D721Med (cell line): ENCODE measurements around the gene BMPR1B.

ENCODE experiments used
- DNase-seq: peaks from one replicate; pipeline ENCODE4 v3.0.0; 2011; ENCODE audit warnings: low spot score; ENCODE audit not compliant: insufficient read length
- FAIRE-seq: peaks from 2 replicates; lab custom pipeline; 2011; peaks lifted over from hg19 to GRCh38; lab: Jason Lieb, UNC
- CTCF ChIP-seq: IDR thresholded peaks from 2 replicates; pipeline ENCODE4 v1.5.1; 2012; ENCODE audit warnings: mild to moderate bottlenecking, control low read depth; ENCODE audit not compliant: insufficient read depth; ENCODE audit errors: missing control alignments

BMPR1B gene

GRCh38 chr4:94806376-94806775 lies 48.6 kb downstream of the BMPR1B start:
- FAIRE-seq = no peak
- TF ChIP-seq CTCF = no peak
- no peak for DNase-seq

DNA sequence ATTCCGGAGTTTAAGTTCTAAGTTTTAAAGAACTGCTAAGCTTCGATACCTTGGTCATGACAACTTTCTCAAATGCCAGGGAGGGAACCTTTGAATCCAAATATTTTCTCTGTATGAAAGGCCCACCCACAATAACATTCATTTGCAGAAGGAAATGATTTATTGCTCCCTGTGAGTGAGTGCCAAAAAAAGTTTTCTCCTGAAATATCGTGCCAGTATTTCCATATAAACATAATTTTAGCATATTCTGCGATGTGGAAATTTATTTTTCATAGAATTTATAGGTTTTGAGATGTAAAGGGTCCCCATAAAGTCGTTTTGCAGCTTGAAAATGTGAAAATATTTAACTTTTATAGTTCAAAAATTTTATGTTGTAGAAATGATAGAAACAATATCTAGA lies 53.9 kb downstream of the BMPR1B start:
- TF ChIP-seq CTCF = no peak
- no peak for FAIRE-seq

DNA sequence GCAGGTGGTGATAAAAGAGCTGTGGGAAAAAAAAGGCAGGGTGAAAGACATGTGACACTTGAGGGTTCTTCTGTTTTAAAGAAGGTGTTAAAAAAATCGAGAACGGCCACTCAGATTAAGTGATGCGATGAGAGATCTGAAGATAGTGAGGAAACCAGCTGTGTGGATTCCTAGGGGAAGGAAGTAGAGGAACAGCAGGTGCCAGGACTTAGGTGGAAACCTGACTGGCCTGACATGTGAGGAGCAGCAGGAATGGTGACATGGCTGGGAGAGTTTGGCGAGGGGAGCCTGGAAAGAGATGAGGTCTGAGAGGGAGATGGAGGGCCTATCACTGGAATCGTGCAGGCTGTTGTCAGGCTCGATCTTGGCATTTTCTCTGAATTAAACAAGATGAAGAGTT lies 55.5 kb downstream of the BMPR1B start:
- DNase-seq (no peak), FAIRE-seq (no peak)
- no peak for TF ChIP-seq CTCF

More for the DNA sequence above, 53.9 kb downstream of the BMPR1B start:
- DNase-seq = no peak

DNA sequence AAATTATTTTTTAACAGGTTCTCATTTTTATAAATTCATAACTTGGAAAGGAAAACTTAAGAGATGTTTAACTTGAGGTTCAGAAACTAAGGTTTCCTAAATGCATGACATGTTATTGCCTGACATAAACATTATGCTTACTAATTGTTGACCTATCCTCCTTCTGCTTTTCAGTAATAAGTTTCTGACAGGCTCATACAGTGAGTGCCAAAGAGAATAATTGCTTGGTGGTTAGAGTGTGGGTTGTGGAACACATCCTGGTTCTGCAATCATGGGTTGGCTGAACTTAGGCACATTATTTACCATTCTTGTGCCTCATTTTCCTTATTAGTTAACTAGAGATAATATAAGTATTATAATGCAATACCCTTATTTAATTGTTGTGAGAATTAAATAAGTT lies 56.5 kb downstream of the BMPR1B start:
- DNase-seq (no peak), FAIRE-seq (no peak)
- TF ChIP-seq CTCF = no peak

DNA sequence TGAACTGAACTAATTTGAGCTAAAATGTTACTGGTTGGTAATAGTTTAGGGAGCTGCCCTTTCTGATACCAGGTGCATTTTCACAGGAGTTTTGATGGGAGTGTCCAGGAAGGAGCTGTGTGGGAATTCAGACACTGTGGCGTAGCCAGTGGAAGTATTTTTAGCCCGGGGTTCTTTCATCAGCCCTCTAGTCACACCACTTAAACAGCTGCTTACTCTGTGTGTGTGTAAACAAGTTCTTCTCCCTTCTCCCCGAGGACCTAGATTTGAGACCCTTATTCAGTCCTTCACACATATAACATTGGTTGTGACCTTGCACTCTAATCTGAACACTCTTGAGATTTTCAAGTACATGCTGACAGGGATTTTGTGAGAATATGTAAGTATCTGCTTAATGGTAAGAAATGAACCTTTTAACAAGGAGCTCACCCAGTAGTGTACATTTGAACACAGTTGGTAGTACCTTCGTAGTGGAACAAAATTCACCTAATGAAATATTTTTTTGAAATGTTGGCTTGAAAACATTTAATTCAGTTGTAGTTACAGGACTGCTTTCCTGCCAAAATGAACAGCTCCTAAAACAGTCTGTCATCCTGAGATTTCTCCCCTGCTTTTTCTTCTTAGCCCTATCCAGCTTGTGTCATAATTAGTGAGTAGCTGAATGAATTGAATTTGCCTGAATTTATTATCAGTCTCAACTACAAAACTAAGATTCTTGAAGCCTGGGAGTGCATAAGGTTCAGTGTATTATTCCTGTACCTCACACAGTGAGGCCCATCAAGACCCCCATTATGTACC lies 61.8 kb downstream of the BMPR1B start:
- FAIRE-seq (peak; percentile 25), DNase-seq (no peak)
- no peak for TF ChIP-seq CTCF

- TF ChIP-seq CTCF = no peak
- no peak for FAIRE-seq
- no peak for DNase-seq
Measured at GRCh38 chr4:94826206-94826605, 68.5 kb downstream of the BMPR1B start.

- TF ChIP-seq CTCF = no peak
- DNase-seq = no peak
- FAIRE-seq = peak; percentile 61
Measured at GRCh38 chr4:94827481-94828110, 69.8 kb downstream of the BMPR1B start.
